ENCODE data around the gene PARM1. TPM values are rescaled to one million over a fixed set of nuclear protein-coding genes. Genes with fewer than 3 reads are reported as not detected.

PARM1 gene, protein sequence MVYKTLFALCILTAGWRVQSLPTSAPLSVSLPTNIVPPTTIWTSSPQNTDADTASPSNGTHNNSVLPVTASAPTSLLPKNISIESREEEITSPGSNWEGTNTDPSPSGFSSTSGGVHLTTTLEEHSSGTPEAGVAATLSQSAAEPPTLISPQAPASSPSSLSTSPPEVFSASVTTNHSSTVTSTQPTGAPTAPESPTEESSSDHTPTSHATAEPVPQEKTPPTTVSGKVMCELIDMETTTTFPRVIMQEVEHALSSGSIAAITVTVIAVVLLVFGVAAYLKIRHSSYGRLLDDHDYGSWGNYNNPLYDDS
- 6.4 and 7.4 TPM in 2 replicates for total RNA-seq
- long read RNA-seq, full-length matches to known transcripts = 21 of 23 reads
- long read RNA-seq, partial matches to known transcripts = 0 of 23 reads
- long read RNA-seq, other reads (novel, unspliced or antisense) = 2 of 23 reads

DNA sequence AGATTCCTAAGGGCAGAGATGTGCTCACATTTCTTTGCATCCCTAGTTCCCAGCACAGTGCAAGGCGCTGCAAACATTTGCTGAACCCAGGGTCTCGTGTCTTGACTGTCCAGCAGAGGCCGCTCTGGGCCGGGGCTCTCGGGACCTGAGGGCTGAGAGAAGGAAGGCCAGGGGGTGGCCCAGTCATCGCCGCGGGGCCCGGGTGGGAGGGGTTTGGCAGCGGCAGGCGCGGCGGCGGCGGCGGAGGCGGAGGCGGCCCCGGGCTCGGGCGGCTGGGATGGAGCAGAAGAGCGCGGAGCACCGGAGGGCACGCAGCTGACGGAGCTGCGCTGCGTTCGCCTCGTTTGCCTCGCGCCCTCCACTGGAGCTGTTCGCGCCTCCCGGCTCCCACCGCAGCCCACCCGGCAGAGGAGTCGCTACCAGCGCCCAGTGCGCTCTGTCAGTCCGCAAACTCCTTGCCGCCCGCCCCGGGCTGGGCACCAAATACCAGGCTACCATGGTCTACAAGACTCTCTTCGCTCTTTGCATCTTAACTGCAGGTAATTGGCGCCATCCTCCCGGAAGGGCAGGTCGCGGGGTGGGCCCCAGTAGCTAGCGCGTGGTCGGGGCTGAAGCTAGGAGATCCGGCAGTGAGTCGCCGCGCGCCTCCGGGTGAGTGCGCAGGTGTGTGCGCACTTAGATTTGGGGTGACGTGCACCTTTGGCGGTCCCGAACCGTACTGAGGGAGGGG, at the start of gene PARM1:
Gene PARM1, plus strand, starts transcription at position 285 of the 730 bp plus-strand sequence. Its CDS starts 212 bp downstream, at position 497.
- TF ChIP-seq, protein P1, sequence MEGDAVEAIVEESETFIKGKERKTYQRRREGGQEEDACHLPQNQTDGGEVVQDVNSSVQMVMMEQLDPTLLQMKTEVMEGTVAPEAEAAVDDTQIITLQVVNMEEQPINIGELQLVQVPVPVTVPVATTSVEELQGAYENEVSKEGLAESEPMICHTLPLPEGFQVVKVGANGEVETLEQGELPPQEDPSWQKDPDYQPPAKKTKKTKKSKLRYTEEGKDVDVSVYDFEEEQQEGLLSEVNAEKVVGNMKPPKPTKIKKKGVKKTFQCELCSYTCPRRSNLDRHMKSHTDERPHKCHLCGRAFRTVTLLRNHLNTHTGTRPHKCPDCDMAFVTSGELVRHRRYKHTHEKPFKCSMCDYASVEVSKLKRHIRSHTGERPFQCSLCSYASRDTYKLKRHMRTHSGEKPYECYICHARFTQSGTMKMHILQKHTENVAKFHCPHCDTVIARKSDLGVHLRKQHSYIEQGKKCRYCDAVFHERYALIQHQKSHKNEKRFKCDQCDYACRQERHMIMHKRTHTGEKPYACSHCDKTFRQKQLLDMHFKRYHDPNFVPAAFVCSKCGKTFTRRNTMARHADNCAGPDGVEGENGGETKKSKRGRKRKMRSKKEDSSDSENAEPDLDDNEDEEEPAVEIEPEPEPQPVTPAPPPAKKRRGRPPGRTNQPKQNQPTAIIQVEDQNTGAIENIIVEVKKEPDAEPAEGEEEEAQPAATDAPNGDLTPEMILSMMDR (IDR thresholded peaks at IDR 0.05; ENCODE audit: unreplicated experiment) = peak; percentile 78
- Mint-ChIP-seq H3K27me3 (peaks cover 22% of the 10 kb centered on the region), H3K4me1 (ENCODE audit: low read depth) (peaks cover 21% of the 10 kb centered on the region)

DNA sequence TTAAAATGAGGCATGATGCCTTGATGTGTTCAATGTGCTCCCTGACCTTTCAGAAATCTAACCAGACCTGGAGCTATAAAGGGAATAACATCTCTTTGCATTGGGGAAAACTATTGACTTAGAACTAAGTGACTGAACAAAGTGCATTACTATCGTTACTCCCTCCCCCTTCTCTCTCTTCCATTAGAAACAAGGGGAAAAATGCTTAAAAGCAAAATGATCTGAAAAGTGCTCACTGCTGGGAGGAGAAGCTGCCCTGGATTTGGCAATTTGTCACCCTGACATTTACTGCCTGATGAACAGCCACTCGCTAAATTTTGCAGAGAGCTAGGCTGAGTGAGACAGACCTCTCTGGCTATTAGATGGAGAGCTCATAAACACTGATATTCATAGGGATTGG, 48.6 kb upstream of the PARM1 start:
- DNase-seq (ENCODE audit: low spot score, unreplicated experiment) = no peak

More for the DNA sequence above, at the start of gene PARM1:
- Mint-ChIP-seq H3K9me3 (ENCODE audit: low read depth) (no peaks in the 10 kb centered on the region), H3K4me3 (ENCODE audit: low read depth) (peak within 1 kb of the TSS; percentile 82), H3K36me3 (ENCODE audit: insufficient read depth) (no peaks in the 10 kb centered on the region), H3K27ac (peak within 1 kb of the TSS; percentile 94)
- peak; percentile 85 for DNase-seq (ENCODE audit: low spot score, unreplicated experiment)

DNA sequence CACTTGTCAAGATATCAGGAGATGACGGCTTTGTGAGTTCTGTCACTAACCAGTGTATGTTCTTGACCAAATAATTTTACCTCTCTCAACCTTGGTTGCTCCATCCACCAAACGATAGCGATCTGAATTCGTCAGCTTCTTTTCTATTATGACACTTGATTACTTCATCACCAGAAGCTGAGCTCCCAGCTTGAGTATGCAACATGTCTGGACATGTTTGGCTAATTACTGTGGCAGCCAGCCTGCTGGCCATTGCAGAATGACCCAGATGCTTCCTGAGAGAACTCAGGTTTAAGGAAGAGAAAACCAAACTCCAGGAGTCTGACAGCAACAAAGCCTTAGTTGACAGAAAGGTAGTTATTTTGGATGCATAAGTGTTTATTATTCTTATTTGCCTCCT, 46.4 kb upstream of the PARM1 start:
- Mint-ChIP-seq H3K36me3 (ENCODE audit: insufficient read depth) (no peaks in the 10 kb centered on the region), H3K9me3 (ENCODE audit: low read depth) (peaks cover 4% of the 10 kb centered on the region), H3K4me3 (ENCODE audit: low read depth) (no peak overlapping the region), H3K27ac (no peak overlapping the region), H3K4me1 (ENCODE audit: low read depth) (peaks cover 19% of the 10 kb centered on the region), H3K27me3 (no peaks in the 10 kb centered on the region)
- TF ChIP-seq, protein P1 (IDR thresholded peaks at IDR 0.05; ENCODE audit: unreplicated experiment) = no peak
- DNase-seq (ENCODE audit: low spot score, unreplicated experiment) = no peak

More for the DNA sequence above, 48.6 kb upstream of the PARM1 start:
- no peak overlapping the region for H3K4me3 Mint-ChIP-seq (ENCODE audit: low read depth)
- H3K9me3 Mint-ChIP-seq (ENCODE audit: low read depth) = peaks cover 7% of the 10 kb centered on the region
- no peak overlapping the region for H3K27ac Mint-ChIP-seq
- peaks cover 12% of the 10 kb centered on the region for H3K4me1 Mint-ChIP-seq (ENCODE audit: low read depth)
- TF ChIP-seq, protein P1 (IDR thresholded peaks at IDR 0.05; ENCODE audit: unreplicated experiment) = no peak
- no peaks in the 10 kb centered on the region for H3K27me3 Mint-ChIP-seq
- no peaks in the 10 kb centered on the region for H3K36me3 Mint-ChIP-seq (ENCODE audit: insufficient read depth)

DNA sequence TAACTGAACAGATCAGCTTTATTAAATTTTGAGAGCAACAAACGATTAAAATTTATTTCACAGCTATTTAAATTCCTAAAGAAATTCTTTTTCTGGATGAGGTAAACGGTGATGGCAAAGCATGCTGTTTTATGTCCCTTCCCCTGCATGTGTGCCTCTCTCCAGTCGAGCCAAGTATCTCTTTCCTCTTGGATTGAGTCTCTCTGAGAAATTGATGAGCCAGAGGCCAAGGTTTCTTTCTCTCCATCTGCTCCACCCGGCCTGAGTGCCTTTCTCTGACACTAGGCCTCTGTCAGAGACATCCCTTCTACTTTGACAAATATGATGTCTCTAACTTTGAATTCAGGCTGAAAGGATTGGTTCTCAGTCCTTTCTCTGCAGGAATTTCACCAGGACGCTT, 42.6 kb upstream of the PARM1 start:
- H3K27me3 Mint-ChIP-seq = no peaks in the 10 kb centered on the region
- no peak overlapping the region for H3K4me3 Mint-ChIP-seq (ENCODE audit: low read depth)
- H3K4me1 Mint-ChIP-seq (ENCODE audit: low read depth) = peaks cover 25% of the 10 kb centered on the region
- peak overlapping the region; percentile 38 for H3K27ac Mint-ChIP-seq
- H3K9me3 Mint-ChIP-seq (ENCODE audit: low read depth) = peaks cover 4% of the 10 kb centered on the region
- H3K36me3 Mint-ChIP-seq (ENCODE audit: insufficient read depth) = no peaks in the 10 kb centered on the region
- DNase-seq (ENCODE audit: low spot score, unreplicated experiment) = no peak
- TF ChIP-seq, protein P1 (IDR thresholded peaks at IDR 0.05; ENCODE audit: unreplicated experiment) = no peak

DNA sequence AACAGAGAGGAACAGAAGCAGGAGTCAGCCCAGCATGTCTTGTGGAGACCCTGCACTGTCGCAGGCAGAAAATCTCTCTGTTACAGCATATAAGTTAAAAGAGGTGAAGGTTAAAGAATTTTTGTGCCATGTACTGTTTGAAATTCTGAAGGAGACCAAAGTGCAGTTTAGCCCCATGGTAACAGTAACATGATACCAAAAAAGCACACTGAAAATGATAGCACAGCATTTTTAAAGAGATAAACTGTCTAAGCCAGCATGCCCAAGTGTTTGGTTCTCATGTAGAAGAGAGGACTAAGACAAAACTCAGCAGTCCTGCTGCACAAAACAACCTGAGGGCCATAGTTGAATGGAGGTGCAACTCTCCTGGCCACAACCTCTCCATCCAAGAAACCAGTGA, 41.9 kb upstream of the PARM1 start:
- Mint-ChIP-seq H3K4me3 (ENCODE audit: low read depth) (no peak overlapping the region), H3K27me3 (no peaks in the 10 kb centered on the region), H3K4me1 (ENCODE audit: low read depth) (peaks cover 26% of the 10 kb centered on the region), H3K36me3 (ENCODE audit: insufficient read depth) (no peaks in the 10 kb centered on the region), H3K27ac (peak overlapping the region; percentile 46), H3K9me3 (ENCODE audit: low read depth) (peaks cover 4% of the 10 kb centered on the region)
- DNase-seq (ENCODE audit: low spot score, unreplicated experiment) = no peak
- TF ChIP-seq, protein P1 (IDR thresholded peaks at IDR 0.05; ENCODE audit: unreplicated experiment) = no peak
